ENCODE measurements around the gene CTNNBL1.

DNA sequence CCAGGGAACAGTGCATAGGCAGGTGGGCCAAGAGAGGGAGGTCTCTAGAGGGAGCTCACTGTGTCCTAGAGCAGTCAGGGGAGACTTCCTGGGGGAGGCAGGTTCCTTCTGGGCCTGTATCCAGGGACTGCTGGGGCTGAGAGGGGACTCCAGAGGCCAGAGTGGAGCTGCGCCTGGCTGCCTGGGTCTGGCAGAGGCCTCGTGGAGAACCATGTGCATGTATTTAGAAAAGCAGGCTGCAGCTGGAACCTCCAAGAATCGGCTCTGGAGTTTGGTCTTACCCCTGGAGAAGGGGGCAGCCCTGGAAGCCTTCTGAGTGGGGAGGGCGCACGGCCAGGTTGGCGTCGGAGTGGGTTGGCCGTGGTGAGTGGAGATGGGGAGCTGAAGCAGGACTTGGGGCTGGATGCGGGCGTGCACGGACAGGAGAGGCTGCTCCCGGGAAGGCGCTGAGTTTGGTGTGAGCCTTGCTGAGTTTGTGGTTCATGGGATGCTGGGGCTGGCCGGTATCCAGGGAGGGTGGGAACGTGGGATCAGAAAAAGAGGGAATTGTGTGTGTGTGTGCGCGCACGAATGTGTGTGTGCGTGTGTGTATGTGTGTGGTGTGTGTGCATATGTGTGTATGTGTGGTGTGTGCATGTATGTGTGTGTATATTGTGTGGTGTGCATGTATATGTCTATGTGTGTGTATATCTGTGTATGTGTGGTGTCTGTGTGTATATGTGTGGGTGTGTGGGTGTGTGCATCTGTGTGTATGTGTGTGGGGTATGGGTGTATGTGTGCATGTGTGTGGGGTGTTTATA is 219.9 kb downstream of the CTNNBL1 start:
- TF ChIP-seq, protein P1, sequence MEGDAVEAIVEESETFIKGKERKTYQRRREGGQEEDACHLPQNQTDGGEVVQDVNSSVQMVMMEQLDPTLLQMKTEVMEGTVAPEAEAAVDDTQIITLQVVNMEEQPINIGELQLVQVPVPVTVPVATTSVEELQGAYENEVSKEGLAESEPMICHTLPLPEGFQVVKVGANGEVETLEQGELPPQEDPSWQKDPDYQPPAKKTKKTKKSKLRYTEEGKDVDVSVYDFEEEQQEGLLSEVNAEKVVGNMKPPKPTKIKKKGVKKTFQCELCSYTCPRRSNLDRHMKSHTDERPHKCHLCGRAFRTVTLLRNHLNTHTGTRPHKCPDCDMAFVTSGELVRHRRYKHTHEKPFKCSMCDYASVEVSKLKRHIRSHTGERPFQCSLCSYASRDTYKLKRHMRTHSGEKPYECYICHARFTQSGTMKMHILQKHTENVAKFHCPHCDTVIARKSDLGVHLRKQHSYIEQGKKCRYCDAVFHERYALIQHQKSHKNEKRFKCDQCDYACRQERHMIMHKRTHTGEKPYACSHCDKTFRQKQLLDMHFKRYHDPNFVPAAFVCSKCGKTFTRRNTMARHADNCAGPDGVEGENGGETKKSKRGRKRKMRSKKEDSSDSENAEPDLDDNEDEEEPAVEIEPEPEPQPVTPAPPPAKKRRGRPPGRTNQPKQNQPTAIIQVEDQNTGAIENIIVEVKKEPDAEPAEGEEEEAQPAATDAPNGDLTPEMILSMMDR (conservative IDR thresholded peaks at IDR 0.05 in 1 of 2, IDR thresholded peaks at IDR 0.05 in 1 of 2; ENCODE audit: low read depth in 1 of 2, low read length in 2 of 2): no peak
- TF ChIP-seq EZH2 (IDR thresholded peaks at IDR 0.05; ENCODE audit: low read length, missing control alignments): peak; percentile 50
